Fibroblast of skin of back (primary cell): ENCODE data around the gene PIK3R4.

Source experiments
- DNase-seq: peaks from one replicate; pipeline ENCODE4 v3.0.0-alpha.2; 2013

Gene PIK3R4

GRCh38 chr3:130635978-130636377, 110.7 kb downstream of the PIK3R4 start:
- no peak for DNase-seq

GRCh38 chr3:130635285-130635684, 111.3 kb downstream of the PIK3R4 start:
- no peak for DNase-seq
